Fibroblast of lung (primary cell): ENCODE data around the gene WASHC3. TPM values are rescaled to one million over a fixed set of nuclear protein-coding genes. Genes with fewer than 3 reads are reported as not detected.
"Not testable (repeated sequence)": the region's sequence is repeated elsewhere in the genome, so short reads cannot be mapped to it uniquely, and the experiment has no call there.

Experiments used
- DNase-seq, 2 donors: peaks; one replicate each; pipeline versions ENCODE4 v3.0.0 to v3.0.0-alpha.2; 2010; ENCODE audit warnings: low read depth in 2 of 2
- H2AFZ ChIP-seq: 2 replicates; pipeline ENCODE4 v1.5.1; 2012; ENCODE audit warnings: low read length, control low read depth, inconsistent platforms
- H3K27ac ChIP-seq: 2 replicates; pipeline ENCODE4 v1.5.1; 2011; ENCODE audit warnings: low read length, control low read depth; ENCODE audit not compliant: insufficient read depth
- H3K27me3 ChIP-seq: 2 replicates; pipeline ENCODE4 v1.5.1; 2011; ENCODE audit warnings: mild to moderate bottlenecking, low read length; ENCODE audit not compliant: control insufficient read depth, insufficient read depth
- H3K36me3 ChIP-seq: 2 replicates; pipeline ENCODE4 v1.5.1; 2011; ENCODE audit warnings: low read length; ENCODE audit not compliant: control insufficient read depth, insufficient read depth
- H3K4me1 ChIP-seq: 2 replicates; pipeline ENCODE4 v1.5.1; 2011; ENCODE audit warnings: low read length; ENCODE audit not compliant: control insufficient read depth, insufficient read depth; ENCODE audit errors: extremely low read depth
- H3K4me2 ChIP-seq: 2 replicates; pipeline ENCODE4 v1.5.1; 2011; ENCODE audit warnings: low read length, control low read depth; ENCODE audit not compliant: insufficient read depth; ENCODE audit errors: extremely low read depth
- H3K4me3 ChIP-seq, 4 experiments: fragments of 200-600 bp in 1 of 4; sonication (generic) in 1 of 4; replicated peaks in 1 of 4; 2 replicates each; pipeline ENCODE4 v1.5.1; 2011 to 2016; ENCODE audit warnings: low read length in 4 of 4, low read depth in 3 of 4, mild to moderate bottlenecking in 3 of 4, control low read depth in 2 of 4, inconsistent platforms in 1 of 4, mixed read lengths in 1 of 4; ENCODE audit not compliant: insufficient read depth in 1 of 4; ENCODE audit errors: control extremely low read depth in 1 of 4
- H3K79me2 ChIP-seq: 2 replicates; pipeline ENCODE4 v1.5.1; 2012; ENCODE audit warnings: mild to moderate bottlenecking, low read length, inconsistent platforms; ENCODE audit not compliant: control insufficient read depth, insufficient read depth
- H3K9ac ChIP-seq: 2 replicates; pipeline ENCODE4 v1.5.1; 2011; ENCODE audit warnings: mild to moderate bottlenecking, low read length, control low read depth; ENCODE audit not compliant: insufficient read depth
- H3K9me3 ChIP-seq: 2 replicates; pipeline ENCODE4 v1.5.1; 2012; ENCODE audit warnings: low read depth, low read length; ENCODE audit not compliant: control insufficient read depth, insufficient read depth
- H4K20me1 ChIP-seq: 2 replicates; pipeline ENCODE4 v1.5.1; 2011; ENCODE audit warnings: low read length; ENCODE audit not compliant: control insufficient read depth, insufficient read depth; ENCODE audit errors: extremely low read depth
- EZH2 ChIP-seq: IDR thresholded peaks from 2 replicates; pipeline ENCODE4 v1.5.1; 2012; ENCODE audit warnings: low read length, control low read depth, mild to moderate bottlenecking; ENCODE audit errors: missing control alignments
- polyA plus RNA-seq, 2 donors: library from polyadenylated mRNA; depleted of rRNA in 1 of 2; stranded (reverse) in 1 of 2; unstranded in 1 of 2; fragments of >200 nt; gene quantifications; 2 replicates each; pipeline ENCODE4 v1.2.1, GENCODE V29; 2011 to 2012; ENCODE audit warnings: missing spikeins in 1 of 2
- total RNA-seq: library from RNA; depleted of rRNA; stranded (reverse); fragments of >200 nt; gene quantifications from 2 replicates; pipeline ENCODE4 v1.2.1, GENCODE V29; 2014
- TF ChIP-seq, protein P1 (sequence below), 2 donors: IDR thresholded peaks in 1 of 2; conservative IDR thresholded peaks in 1 of 2; 1 replicate in 1 of 2; 2 replicates in 1 of 2; pipeline ENCODE4 v1.5.1; 2011 to 2012; ENCODE audit warnings: low read length in 2 of 2, control low read depth in 1 of 2, inconsistent platforms in 1 of 2, low read depth in 1 of 2, mild to moderate bottlenecking in 1 of 2

Gene WASHC3
- total and polyA plus RNA-seq, 2 donors (not counting 1 experiment from before 2014, with no cell fraction given) = 97.5 to 149 TPM

DNA sequence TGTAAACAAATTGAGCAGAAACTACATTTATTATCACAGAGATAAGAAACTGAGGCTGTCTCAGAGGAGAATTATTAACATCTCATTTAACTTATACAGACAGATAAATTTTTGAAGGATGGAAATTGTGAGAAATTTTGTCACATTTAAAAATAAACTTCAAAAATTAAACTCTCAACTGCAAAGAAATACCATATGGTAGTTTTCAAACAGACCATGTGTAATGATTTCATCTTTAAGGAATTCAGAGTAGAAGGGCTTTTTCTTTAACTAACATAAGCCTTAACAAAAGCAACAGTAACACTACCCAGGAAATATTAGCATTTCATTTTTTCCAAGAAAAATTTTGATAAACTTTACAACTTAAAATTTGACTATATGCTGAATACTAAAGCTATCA, 31.5 kb upstream of the WASHC3 start:
- Histone ChIP-seq H2AFZ (no peak overlapping the region), H3K9ac (no peak overlapping the region), H3K4me2 (peak overlapping the region; percentile 48), H4K20me1 (no peaks in the 10 kb centered on the region), H3K27me3 (no peaks in the 10 kb centered on the region), H3K9me3 (no peaks in the 10 kb centered on the region), H3K79me2 (no peaks in the 10 kb centered on the region), H3K36me3 (peaks cover 2% of the 10 kb centered on the region), H3K4me3 (no peak overlapping the region), H3K4me1 (peaks cover 4% of the 10 kb centered on the region), H3K27ac (peak overlapping the region; percentile 9)
- TF ChIP-seq EZH2 = no peak
- TF ChIP-seq, protein P1, sequence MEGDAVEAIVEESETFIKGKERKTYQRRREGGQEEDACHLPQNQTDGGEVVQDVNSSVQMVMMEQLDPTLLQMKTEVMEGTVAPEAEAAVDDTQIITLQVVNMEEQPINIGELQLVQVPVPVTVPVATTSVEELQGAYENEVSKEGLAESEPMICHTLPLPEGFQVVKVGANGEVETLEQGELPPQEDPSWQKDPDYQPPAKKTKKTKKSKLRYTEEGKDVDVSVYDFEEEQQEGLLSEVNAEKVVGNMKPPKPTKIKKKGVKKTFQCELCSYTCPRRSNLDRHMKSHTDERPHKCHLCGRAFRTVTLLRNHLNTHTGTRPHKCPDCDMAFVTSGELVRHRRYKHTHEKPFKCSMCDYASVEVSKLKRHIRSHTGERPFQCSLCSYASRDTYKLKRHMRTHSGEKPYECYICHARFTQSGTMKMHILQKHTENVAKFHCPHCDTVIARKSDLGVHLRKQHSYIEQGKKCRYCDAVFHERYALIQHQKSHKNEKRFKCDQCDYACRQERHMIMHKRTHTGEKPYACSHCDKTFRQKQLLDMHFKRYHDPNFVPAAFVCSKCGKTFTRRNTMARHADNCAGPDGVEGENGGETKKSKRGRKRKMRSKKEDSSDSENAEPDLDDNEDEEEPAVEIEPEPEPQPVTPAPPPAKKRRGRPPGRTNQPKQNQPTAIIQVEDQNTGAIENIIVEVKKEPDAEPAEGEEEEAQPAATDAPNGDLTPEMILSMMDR (conservative IDR thresholded peaks at IDR 0.05 in 1 of 2, IDR thresholded peaks at IDR 0.05 in 1 of 2; ENCODE audit: low read depth in 1 of 2, low read length in 2 of 2) = no peak
- DNase-seq = peak; percentile 53 to 63

GRCh38 chr12:102089228-102089835, 27.5 kb upstream of the WASHC3 start:
- H2AFZ ChIP-seq, H3K4me3 ChIP-seq, H3K9ac ChIP-seq, H3K27ac ChIP-seq, H3K4me2 ChIP-seq, DNase-seq, H3K9me3 ChIP-seq, H3K4me1 ChIP-seq, H4K20me1 ChIP-seq, H3K27me3 ChIP-seq, H3K36me3 ChIP-seq, H3K79me2 ChIP-seq: not testable (repeated sequence)

GRCh38 chr12:102080842-102081241, 19.1 kb upstream of the WASHC3 start:
- H4K20me1 ChIP-seq = no peaks in the 10 kb centered on the region
- peaks cover 2% of the 10 kb centered on the region for H3K36me3 ChIP-seq
- H3K4me3 ChIP-seq = no peak overlapping the region
- DNase-seq = no peak
- H3K9me3 ChIP-seq = no peaks in the 10 kb centered on the region
- H2AFZ ChIP-seq = no peak overlapping the region
- no peaks in the 10 kb centered on the region for H3K4me1 ChIP-seq
- H3K79me2 ChIP-seq = no peaks in the 10 kb centered on the region
- H3K27ac ChIP-seq = no peak overlapping the region
- H3K4me2 ChIP-seq = no peak overlapping the region
- no peak overlapping the region for H3K9ac ChIP-seq
- H3K27me3 ChIP-seq = no peaks in the 10 kb centered on the region
- TF ChIP-seq, protein P1 (conservative IDR thresholded peaks at IDR 0.05 in 1 of 2, IDR thresholded peaks at IDR 0.05 in 1 of 2; ENCODE audit: low read depth in 1 of 2, low read length in 2 of 2) = no peak
- no peak for TF ChIP-seq EZH2

DNA sequence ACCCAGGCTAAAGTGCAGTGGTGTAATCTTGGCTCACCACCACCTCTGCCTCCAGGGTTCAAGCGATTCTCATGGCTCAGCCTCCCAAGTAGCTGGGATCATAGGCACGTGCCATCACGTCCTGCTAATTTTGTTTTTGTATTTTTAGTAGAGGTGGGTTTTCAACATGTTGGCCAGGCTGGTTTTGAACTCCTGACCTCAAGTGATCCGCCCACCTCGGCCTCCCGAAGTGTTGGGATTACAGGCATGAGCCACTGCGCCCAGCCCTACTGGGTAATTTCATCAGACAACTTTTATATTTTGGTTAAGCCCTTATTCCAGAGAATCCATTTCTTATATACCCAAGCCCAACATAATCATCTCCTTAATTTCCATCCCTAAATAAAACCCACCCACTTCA, 10.3 kb upstream of the WASHC3 start:
- not testable (repeated sequence) for H3K4me2 ChIP-seq, H3K4me1 ChIP-seq

More for the DNA sequence above, 10.3 kb upstream of the WASHC3 start:
- not testable (repeated sequence) for H3K36me3 ChIP-seq, H2AFZ ChIP-seq, H4K20me1 ChIP-seq, H3K27me3 ChIP-seq, H3K9me3 ChIP-seq, H3K9ac ChIP-seq, H3K27ac ChIP-seq, H3K4me3 ChIP-seq, H3K79me2 ChIP-seq, DNase-seq
